ENCODE data around the gene IL11.
"Not testable (repeated sequence)": the region's sequence is repeated elsewhere in the genome, so short reads cannot be mapped to it uniquely, and the experiment has no call there.

Gene IL11

GRCh38 chr19:55370305-55370988 is at the start of gene IL11:
Gene IL11, minus strand, starts transcription at chr19:55370463. Its CDS starts 153 bp downstream, at chr19:55370310.
- no peak for DNase-seq

DNA sequence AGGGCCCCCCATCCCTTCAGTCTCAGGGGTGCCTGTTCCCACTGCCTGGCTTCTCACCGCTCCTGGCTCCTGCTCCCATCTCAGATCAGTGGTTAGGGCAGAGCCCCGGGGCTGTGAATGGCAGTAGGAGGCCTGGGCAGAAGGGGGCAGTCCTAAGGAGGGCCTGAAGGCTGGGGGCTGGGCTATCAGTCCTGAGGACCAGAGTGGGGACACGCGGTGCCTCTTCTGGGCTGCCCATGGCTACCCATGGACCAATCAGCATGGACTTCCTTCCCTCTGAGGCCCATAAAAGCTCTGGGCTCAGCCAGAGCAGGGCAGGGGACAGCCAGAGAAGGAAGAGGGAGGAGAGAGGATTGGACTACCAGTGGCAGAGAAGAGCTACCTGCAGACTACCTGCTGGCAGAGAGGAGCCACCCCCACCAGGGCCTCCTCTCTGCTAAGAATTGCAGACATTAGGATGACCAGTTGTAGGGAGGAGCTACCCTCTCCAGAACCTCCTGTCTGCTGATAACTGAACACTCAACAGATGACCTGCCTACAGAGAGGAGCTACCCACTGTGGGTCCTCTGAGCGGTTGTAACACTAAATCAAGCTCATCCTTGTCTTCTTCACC is 49.5 kb upstream of the IL11 start:
- peak in 9 of 51 donors; percentile 17 to 43 (median 29) for DNase-seq

DNA sequence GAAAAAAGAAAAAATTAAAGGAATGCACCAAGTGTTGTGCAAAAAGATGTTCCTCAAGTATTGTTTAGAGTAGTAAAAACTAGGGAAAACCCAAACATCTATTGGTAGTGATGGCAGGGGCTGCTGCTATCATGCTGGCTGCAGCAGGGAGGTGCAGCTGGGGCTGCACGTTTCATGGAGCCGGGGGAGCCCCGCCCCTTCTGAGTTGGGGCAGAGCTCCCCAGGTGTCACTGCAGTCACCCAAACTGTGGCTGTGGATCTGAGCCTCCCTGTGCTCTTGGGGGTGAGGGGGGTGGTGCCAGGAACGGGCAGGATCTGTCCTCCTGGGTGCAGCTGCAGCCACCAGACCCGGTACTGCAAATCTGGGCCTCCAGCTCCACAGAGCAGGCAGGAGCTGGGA is 48.8 kb upstream of the IL11 start:
- DNase-seq = peak in 4 of 51 donors; percentile 6 to 31 (median 14)

DNA sequence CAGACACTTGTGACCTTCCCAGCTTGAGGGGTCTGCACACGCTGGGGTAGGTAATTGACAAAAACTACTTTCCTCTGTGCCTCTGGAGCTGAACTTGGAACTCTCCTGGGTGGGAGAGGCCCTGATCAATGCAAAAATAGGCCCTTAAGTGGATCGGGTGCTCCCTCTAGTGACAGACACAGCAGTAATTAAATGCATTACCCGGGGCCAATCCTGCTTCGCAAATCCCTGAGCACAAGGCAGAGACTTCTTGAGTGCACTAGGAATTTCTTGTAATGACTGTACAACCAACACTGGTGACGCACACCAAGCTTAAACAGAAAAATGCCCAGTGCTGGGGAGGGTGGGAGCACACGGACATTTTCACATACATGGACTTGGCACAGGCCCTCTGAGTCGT is 47.9 kb upstream of the IL11 start:
- peak in 29 of 51 donors; percentile 4 to 86 (median 39) for DNase-seq

DNA sequence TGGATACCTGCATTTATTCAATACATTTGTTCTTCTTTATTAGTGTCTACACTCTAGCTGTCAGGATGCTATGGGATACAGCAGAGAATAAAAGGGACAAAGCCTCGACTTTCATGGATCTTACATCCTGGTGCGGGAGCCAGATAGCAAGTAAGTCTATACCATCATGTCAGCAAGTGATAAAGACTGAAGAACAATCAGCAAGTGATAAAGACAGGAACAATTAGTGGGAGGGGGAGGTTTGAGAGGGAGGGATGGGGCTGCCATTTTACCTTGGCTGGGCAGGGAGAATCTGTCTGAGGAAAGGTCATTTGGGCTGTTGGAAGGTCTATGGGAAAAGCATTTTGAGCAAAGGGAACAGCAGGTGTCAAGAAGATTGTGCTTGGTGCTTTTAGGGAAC is 39.9 kb upstream of the IL11 start:
- no peak for DNase-seq

- DNase-seq = not testable (repeated sequence)
These were observed 38.9 kb upstream of the IL11 start for GRCh38 chr19:55409179-55409578.

- DNase-seq = peak in 1 of 51 donors; percentile 61
These were observed 38.2 kb upstream of the IL11 start for GRCh38 chr19:55408533-55408872.

DNA sequence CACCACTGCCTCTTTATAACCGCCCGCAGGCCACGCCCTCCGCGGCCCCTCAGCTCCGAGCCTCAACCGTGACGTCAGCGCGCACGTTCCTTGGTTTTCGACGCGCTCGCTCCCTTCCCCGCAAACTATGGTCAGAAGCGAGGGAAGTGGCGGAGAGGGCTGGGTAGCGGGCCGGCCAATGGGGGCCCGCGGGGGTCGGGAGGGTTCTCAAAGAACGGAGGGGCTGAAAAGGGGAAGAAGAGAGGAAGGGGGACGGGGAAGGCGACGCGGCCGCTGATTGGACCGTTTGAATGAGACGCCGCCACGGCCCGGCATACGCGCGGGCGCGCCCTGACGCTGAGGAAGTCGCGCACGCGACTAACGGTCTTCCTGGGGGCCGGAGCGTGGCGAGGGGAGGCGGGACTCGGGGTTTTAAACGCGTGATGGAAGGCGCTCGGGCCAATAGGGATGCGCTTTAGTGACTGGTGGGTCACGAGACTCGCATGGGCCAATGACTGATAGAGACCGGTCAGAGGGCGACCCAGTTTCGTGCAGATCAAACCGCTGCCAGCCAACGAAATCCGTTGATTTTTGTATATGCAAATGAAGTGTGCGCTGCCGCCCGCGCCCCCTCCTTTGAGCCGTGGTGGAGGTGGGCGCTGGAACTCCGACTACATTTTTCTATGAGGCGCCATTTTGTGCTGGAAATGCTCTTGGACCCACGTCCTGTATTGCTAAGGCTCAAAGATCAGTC is 37.7 kb upstream of the IL11 start:
- DNase-seq = peak; percentile 89 to 99 (median 98)

GRCh38 chr19:55407550-55407799 is 37.2 kb upstream of the IL11 start, which contains the start of gene UBE2S:
Gene UBE2S, minus strand, starts transcription at chr19:55407788. Its CDS starts 199 bp downstream, at chr19:55407589.
- not testable (repeated sequence) for DNase-seq

DNA sequence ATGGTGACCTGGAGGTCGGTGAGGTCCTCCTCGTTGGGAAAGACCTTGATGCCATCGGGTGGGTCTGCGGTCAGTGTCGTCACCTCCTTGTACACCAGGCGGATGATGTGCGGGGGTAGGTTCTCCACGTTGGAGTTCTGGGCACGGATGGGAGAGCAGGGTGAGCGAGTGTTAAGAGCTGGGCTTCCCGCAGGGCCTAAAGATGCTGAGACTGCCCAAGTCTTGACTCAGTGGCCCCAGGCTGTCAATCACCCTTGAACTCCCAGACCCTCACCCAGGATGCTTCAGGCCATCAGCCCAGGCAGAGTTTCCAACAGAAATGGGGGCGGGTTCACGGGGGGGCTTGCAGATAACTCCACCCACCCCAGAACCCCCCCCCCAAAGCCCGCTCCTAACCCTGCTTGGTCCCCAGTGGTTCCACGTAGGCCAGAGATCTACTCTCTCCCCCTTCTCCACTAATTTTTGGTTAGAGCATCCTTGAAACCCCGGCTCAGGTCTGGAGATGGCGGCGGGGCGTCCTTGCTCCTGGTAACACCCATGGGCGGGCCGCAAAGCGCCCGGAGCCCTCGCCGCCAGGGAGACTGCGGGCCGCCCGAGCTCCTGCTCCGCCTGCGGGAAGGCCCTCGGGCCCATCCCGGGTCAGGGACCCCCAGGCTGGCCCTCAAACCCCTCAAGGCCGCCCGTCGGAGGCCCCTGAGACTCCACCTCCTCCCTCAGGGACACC is 36.7 kb upstream of the IL11 start:
- DNase-seq = peak in 3 of 51 donors; percentile 15 to 47 (median 22)

DNA sequence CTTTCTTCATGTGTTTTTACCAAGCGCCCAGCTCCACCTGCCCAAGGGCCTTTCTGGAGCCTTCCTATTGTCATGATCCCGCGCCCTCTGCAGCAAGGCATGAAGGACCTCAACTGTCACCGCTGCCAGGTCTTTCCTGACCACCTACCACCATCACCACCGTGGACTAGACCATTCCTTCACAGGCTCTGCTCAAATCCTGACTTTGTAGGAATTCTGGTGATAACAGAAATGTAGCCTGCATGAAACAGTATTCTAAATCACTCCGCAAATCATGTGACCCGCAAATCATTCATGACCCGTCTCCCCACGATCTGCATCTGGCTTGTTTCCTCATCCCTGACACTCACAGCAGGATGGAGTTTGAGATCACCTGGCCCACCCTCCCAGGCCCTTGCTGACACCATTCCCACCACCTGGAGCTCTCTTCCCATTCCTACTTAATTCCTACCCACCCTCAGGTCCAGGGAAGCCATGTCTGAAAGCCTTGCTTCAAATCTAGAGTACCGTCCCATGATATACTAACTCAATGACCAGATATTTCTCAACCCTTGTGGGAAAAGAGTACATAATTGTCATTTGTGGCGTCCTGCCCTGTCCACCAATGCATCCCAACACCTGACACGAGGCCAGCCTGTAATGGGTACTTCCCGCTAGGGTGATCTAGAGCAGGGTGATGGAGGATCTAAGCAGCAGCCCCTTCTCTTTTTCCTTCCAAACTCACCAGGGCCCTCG is 36.0 kb upstream of the IL11 start:
- no peak for DNase-seq

DNA sequence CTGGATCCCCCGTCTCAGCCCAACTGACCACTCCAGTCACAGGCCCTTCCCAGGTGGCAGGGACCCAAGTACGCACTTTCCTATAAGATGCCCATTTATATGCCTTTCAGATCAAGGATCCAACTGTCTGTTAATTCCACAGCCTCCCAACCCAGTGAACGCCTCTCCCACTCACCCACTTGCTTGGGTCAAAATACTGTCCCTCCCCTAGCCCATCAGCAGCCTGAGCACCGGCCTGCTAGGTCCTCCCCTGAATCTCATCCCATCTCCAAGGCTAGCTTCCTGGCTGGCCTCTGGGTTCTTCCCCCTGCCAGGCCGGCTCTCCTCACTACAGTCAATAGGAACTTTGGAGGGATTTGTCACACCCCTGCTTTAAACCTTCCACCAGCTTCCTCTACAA is 35.4 kb upstream of the IL11 start:
- no peak for DNase-seq

GRCh38 chr19:55402509-55402908 is 32.2 kb upstream of the IL11 start:
- no peak for DNase-seq

- DNase-seq = not testable (repeated sequence)
These were observed 31.1 kb upstream of the IL11 start for GRCh38 chr19:55401390-55401789.

DNA sequence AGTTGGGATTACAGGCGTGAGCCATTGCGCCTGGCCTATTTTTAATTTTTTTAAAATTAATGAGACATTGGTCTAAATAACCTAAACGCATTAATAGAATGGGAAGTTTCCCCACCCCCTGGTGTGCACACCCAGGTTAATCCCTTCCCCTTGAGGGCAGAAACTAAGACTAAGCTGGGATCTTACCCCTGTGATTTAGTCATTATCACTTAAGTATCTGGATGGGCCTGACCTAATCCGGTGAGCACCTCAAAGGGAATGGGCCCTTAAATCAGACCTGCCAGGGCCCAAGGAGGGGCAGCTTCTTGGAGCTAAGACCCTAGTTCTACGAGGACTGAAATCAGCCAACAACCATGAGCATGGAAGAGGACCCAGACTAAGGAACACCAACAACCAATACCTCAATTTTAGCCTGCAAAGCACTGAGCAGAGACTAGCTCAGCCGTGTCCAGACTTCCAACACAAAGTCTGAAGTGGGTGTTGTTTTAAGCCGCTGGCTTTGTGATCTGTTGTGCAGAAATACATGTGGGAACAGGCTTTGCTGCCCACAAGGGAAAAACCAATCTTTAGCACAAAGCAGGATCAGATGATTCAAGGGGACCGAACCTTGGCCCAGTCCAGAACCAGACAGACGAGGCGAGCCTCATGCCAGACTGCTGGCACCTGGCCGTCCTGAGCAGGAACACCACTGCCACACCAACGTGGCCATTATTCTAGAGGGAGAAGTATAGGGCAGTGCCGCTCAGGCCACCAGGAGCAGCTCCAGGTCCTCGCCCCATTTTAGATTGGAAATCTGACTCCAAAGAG is 30.2 kb upstream of the IL11 start:
- DNase-seq = no peak

DNA sequence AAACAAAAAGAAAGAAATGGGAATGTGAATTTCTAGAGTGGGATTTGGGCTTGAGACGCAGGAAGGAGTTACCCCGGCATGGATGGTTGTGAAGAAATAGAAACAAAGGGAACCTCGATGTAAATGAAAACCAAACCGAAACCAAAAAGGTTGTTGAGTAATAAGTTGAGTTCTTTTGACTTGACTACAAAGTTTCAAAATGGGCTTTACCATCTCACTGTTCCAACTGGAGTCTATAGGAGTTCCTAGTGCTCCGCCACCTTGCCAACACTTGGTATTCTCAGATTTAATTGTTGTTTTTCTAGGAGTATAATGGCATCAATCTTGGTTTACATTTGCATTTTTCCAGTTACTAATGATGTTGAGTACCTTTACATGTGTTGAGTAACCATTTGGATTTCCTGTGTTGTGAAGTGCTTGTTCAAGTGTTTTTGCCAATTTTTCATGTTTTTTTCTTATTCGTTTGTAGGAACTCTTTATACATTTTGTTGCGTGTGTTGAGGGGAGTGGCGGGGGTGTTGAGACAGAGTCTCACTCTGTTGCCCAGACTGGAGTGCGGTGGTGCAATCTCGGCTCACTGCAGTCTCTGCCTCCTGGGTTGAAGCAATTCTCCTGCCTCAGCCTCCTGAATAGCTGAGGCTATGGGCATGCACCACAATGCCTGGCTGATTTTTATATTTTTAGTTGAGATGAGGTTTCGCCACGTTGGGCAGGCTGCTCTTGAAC is 28.1 kb upstream of the IL11 start:
- DNase-seq = no peak

DNA sequence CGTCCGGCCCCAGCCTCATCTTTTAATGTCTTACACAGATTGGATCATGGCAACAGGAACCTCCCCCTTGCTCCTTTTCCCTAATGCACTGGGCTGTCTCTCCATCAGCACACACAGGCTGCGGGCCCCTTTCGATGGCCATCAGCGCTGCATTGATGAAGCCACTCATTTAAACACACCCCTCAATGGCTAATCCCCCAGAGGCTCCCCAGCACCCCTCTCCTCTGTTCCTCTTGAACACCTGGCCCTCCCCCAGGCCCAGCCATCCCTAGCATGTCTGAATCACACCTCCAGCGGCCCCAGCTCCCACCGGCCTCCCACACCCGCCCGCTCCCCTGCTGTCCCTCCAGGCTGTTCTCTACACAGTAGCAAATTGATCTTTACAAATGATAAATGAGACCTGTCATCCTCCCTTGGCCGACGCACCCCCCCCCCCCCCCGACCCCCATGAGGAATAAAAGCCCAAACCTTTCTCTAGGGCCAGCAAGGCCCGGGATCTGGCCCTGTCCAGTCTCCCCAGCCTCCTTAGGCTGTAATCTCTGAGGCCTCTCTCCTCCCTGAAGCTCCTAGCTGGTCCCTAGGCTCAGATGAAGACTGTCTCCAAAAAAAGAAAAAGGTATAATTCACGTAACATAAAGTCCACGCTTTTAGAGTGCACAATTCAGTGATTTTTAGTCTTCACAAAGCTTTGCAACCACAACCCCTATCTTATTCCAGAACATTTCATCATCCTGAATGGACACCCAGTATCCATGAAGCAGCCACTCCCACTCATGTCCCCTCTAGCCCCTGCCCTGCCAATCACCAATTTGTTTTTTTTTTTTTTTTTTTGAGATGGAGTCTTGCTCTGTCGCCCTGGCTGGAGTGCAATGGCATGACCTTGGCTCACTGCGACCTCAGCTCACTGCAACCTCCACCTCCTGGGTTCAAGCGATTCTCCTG is 22.8 kb upstream of the IL11 start:
- DNase-seq = no peak

Measured in hypothalamus (tissue), 51 donors.